Measurements from ENCODE around the gene PTP4A2. TPM values are rescaled to one million over a fixed set of nuclear protein-coding genes. Genes with fewer than 3 reads are reported as not detected.

Gene PTP4A2
- total and polyA plus RNA-seq, 2 donors (not counting 3 experiments of a cell fraction or from before 2014, with no cell fraction given) = 74.1 to 184 TPM

DNA sequence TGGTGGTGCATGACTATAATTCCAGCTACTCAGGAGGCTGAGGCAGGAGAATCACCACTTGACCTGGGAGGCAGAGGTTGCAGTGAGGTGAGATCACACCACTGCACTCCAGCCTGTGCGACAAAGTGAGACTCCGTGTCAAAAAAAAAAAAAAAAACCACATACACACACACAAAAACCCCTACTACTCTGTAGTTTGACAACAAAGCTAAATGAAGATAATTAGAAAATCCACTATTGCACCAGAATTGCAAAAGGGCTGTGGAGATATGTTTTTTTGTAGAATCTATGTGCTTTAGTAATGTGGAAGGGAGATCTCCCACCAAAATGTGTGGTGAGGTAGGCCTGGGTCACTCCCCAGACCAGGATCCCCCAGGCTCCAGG lies 43.3 kb upstream of the PTP4A2 start:
- dilution Hi-C loops (cut with MboI; ENCODE audit: extremely low pct_ligation_motif_present, low sequenced_read_pairs) (no loop called here), intact Hi-C loops (cut with micrococcal nuclease) (no loop called here)
- no peak for DNase-seq (ENCODE audit: low read depth, low spot score)
- no peak for FAIRE-seq
- H3K9me3 ChIP-seq (replicated peaks; ENCODE audit: control insufficient read depth, insufficient read depth, low read length) = no peaks in the 10 kb centered on the region
- H3K27ac ChIP-seq (ENCODE audit: insufficient read depth, low read depth, low read length) = no peak overlapping the region
- TF ChIP-seq MYC (IDR thresholded peaks at IDR 0.05; ENCODE audit: low read depth, low read length) (no peak), POLR2AphosphoS5 (IDR thresholded peaks at IDR 0.05; ENCODE audit: insufficient read depth, low read depth, low read length) (no peak), FOS (IDR thresholded peaks at IDR 0.05; ENCODE audit: borderline replicate concordance, insufficient read depth, low read length) (no peak)
- TF ChIP-seq, protein P1, sequence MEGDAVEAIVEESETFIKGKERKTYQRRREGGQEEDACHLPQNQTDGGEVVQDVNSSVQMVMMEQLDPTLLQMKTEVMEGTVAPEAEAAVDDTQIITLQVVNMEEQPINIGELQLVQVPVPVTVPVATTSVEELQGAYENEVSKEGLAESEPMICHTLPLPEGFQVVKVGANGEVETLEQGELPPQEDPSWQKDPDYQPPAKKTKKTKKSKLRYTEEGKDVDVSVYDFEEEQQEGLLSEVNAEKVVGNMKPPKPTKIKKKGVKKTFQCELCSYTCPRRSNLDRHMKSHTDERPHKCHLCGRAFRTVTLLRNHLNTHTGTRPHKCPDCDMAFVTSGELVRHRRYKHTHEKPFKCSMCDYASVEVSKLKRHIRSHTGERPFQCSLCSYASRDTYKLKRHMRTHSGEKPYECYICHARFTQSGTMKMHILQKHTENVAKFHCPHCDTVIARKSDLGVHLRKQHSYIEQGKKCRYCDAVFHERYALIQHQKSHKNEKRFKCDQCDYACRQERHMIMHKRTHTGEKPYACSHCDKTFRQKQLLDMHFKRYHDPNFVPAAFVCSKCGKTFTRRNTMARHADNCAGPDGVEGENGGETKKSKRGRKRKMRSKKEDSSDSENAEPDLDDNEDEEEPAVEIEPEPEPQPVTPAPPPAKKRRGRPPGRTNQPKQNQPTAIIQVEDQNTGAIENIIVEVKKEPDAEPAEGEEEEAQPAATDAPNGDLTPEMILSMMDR (IDR thresholded peaks at IDR 0.05; ENCODE audit: extremely low read depth in 1 of 2, insufficient read depth in 1 of 2, low read depth in 1 of 2, low read length in 2 of 2) = no peak
- H3K4me3 ChIP-seq (replicated peaks in 1 of 3; ENCODE audit: insufficient read depth in 1 of 3, low read depth in 1 of 3, low read length in 3 of 3) = no peak overlapping the region
- H4K20me1 ChIP-seq (replicated peaks; ENCODE audit: control insufficient read depth, extremely low read depth, insufficient read depth, low read length) = no peaks in the 10 kb centered on the region
- H3K27me3 ChIP-seq (ENCODE audit: control insufficient read depth in 2 of 2, insufficient read depth in 2 of 2, low read length in 2 of 2) = no peaks in the 10 kb centered on the region
- no peaks in the 10 kb centered on the region for H3K36me3 ChIP-seq (ENCODE audit: control insufficient read depth in 2 of 2, extremely low read depth in 1 of 2, insufficient read depth in 2 of 2, low read length in 2 of 2)
- ChIA-PET POLR2A (no interaction called here), CTCF (interaction anchor here (0.5 to 1.8 kb wide), 4 partner anchors 17 to 137 kb away, joined by 3 to 5 read pairs (median 4); no protein-coding TSS in a partner anchor)
- no TSS peak for BruUV-seq (replicated peaks)
- H2AFZ ChIP-seq (ENCODE audit: low read depth, low read length) = no peak overlapping the region
- no peaks in the 10 kb centered on the region for H3K9me1 ChIP-seq (replicated peaks; ENCODE audit: control insufficient read depth, extremely low read depth, insufficient read depth, low read length)
- H3K4me1 ChIP-seq (ENCODE audit: control insufficient read depth, extremely low read depth, insufficient read depth, low read length) = peaks cover 16% of the 10 kb centered on the region
- no peaks in the 10 kb centered on the region for H3K79me2 ChIP-seq (ENCODE audit: control insufficient read depth, insufficient read depth, low read length)
- H3K9ac ChIP-seq (replicated peaks; ENCODE audit: extremely low read depth, insufficient read depth, low read length) = no peak overlapping the region
- H3K4me2 ChIP-seq (ENCODE audit: insufficient read depth, low read length) = no peak overlapping the region

DNA sequence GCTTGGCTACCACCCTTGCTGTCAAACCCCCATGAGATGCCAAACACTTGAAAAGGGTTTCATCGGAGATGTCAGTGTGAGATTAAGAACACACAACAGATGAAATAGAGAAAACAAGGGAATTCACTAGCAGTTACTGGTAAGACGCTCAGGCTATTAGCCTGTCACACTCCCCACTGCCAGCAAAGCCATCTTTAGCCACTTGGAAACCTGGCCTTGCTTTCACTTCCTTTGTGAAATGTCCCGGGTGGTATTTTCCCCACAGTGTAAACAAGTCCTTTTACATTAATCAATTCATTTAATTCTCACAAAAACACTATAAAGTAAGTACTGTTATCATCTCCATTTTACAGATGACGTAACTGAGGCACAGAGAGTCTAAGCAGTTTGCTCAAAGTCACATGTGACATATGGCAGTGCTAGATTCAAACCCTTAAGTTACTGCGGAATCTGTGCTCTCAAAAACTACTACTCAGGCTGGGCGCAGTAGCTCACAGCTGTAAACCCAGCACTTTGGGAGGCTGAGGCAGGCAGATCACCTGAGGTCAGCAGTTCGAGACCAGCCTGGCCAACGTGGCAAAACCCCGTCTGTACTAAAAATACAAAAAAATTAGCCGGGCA lies 42.8 kb upstream of the PTP4A2 start:
- H3K36me3 ChIP-seq (ENCODE audit: control insufficient read depth in 2 of 2, extremely low read depth in 1 of 2, insufficient read depth in 2 of 2, low read length in 2 of 2) = no peaks in the 10 kb centered on the region
- BruUV-seq (replicated peaks) = no TSS peak
- no peak overlapping the region for H3K9ac ChIP-seq (replicated peaks; ENCODE audit: extremely low read depth, insufficient read depth, low read length)
- H3K27me3 ChIP-seq (ENCODE audit: control insufficient read depth in 2 of 2, insufficient read depth in 2 of 2, low read length in 2 of 2) = no peaks in the 10 kb centered on the region
- H3K4me2 ChIP-seq (ENCODE audit: insufficient read depth, low read length) = no peak overlapping the region
- intact Hi-C loops (cut with micrococcal nuclease) = no loop called here
- no peak overlapping the region for H3K4me3 ChIP-seq (replicated peaks in 1 of 3; ENCODE audit: insufficient read depth in 1 of 3, low read depth in 1 of 3, low read length in 3 of 3)
- peaks cover 16% of the 10 kb centered on the region for H3K4me1 ChIP-seq (ENCODE audit: control insufficient read depth, extremely low read depth, insufficient read depth, low read length)
- H2AFZ ChIP-seq (ENCODE audit: low read depth, low read length) = no peak overlapping the region
- no peak for FAIRE-seq
- dilution Hi-C loops (cut with MboI; ENCODE audit: extremely low pct_ligation_motif_present, low sequenced_read_pairs) = no loop called here
- TF ChIP-seq EZH2 (IDR thresholded peaks at IDR 0.05; ENCODE audit: borderline replicate concordance, low read depth, low read length, severe bottlenecking) = no peak
- TF ChIP-seq JUN (IDR thresholded peaks at IDR 0.05; ENCODE audit: borderline replicate concordance, insufficient read depth, insufficient read length, low read depth) = no peak
- no peak for TF ChIP-seq FOS (IDR thresholded peaks at IDR 0.05; ENCODE audit: borderline replicate concordance, insufficient read depth, low read length)
- no peak for TF ChIP-seq POLR2A (IDR thresholded peaks at IDR 0.05; ENCODE audit: low read depth, low read length)
- TF ChIP-seq, protein P1 (IDR thresholded peaks at IDR 0.05; ENCODE audit: extremely low read depth in 1 of 2, insufficient read depth in 1 of 2, low read depth in 1 of 2, low read length in 2 of 2) = no peak
- TF ChIP-seq, protein P2, sequence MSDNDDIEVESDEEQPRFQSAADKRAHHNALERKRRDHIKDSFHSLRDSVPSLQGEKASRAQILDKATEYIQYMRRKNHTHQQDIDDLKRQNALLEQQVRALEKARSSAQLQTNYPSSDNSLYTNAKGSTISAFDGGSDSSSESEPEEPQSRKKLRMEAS (IDR thresholded peaks at IDR 0.05; ENCODE audit: insufficient read depth, insufficient read length) = no peak
- no peak for TF ChIP-seq GATA2 (IDR thresholded peaks at IDR 0.05; ENCODE audit: insufficient read depth, insufficient read length, low read depth, low read length)
- TF ChIP-seq POLR2AphosphoS5 (IDR thresholded peaks at IDR 0.05; ENCODE audit: insufficient read depth, low read depth, low read length) = no peak
- no peak for TF ChIP-seq MYC (IDR thresholded peaks at IDR 0.05; ENCODE audit: low read depth, low read length)
- H3K79me2 ChIP-seq (ENCODE audit: control insufficient read depth, insufficient read depth, low read length) = no peaks in the 10 kb centered on the region
- POLR2A ChIA-PET = no interaction called here
- H4K20me1 ChIP-seq (replicated peaks; ENCODE audit: control insufficient read depth, extremely low read depth, insufficient read depth, low read length) = no peaks in the 10 kb centered on the region
- no peak overlapping the region for H3K27ac ChIP-seq (ENCODE audit: insufficient read depth, low read depth, low read length)
- H3K9me1 ChIP-seq (replicated peaks; ENCODE audit: control insufficient read depth, extremely low read depth, insufficient read depth, low read length) = no peaks in the 10 kb centered on the region
- CTCF ChIA-PET = interaction anchor here (1.0 to 1.8 kb wide), 2 partner anchors 17 to 23 kb away, joined by 3 to 5 read pairs; no protein-coding TSS in a partner anchor
- no peaks in the 10 kb centered on the region for H3K9me3 ChIP-seq (replicated peaks; ENCODE audit: control insufficient read depth, insufficient read depth, low read length)
- no peak for DNase-seq (ENCODE audit: low read depth, low spot score)
